Tibial nerve (tissue), 4 donors: ENCODE data around the gene EFNA3. TPM values are rescaled to one million over a fixed set of nuclear protein-coding genes. Genes with fewer than 3 reads are reported as not detected.

Source experiments
- DNase-seq, 2 donors: peaks; one replicate each; pipeline ENCODE4 v3.0.0-alpha.2; 2019; ENCODE audit warnings: low spot score in 2 of 2
- H3K27ac ChIP-seq, 4 donors: fragments of 200-600 bp; sonication (generic) in 3 of 4; one replicate each; pipeline ENCODE4 v1.5.1; 2017 to 2019; ENCODE audit warnings: mild to moderate bottlenecking in 1 of 4
- H3K27me3 ChIP-seq, 2 donors: fragments of 200-600 bp; sonication (generic) in 1 of 2; one replicate each; pipeline versions ENCODE4 v1.5.1 to v1.6.0; 2017 to 2019
- H3K36me3 ChIP-seq, 3 donors: fragments of 200-600 bp; sonication (generic); one replicate each; pipeline ENCODE4 v1.5.1; 2018 to 2019
- H3K4me1 ChIP-seq, 4 donors: fragments of 200-600 bp; sonication (generic) in 3 of 4; one replicate each; pipeline ENCODE4 v1.5.1; 2017 to 2019
- H3K4me3 ChIP-seq, 4 donors: fragments of 200-600 bp; sonication (generic) in 3 of 4; one replicate each; pipeline ENCODE4 v1.5.1; 2017 to 2019; ENCODE audit warnings: mild to moderate bottlenecking in 1 of 4, moderate library complexity in 1 of 4
- H3K9me3 ChIP-seq, 4 donors: fragments of 200-600 bp; sonication (generic) in 3 of 4; one replicate each; pipeline ENCODE4 v1.5.1; 2017 to 2019
- EP300 ChIP-seq, 2 donors: sonication (generic); formaldehyde crosslinking; IDR thresholded peaks; one replicate each; pipeline ENCODE4 v1.6.1; 2017; ENCODE audit warnings: antibody characterized with exemption in 2 of 2, mild to moderate bottlenecking in 1 of 2
- POLR2A ChIP-seq, 2 donors: fragments of 450-650 bp; IDR thresholded peaks; one replicate each; pipeline ENCODE4 v1.6.1; 2017; ENCODE audit warnings: antibody characterized with exemption in 2 of 2, mild to moderate bottlenecking in 2 of 2, moderate library complexity in 2 of 2
- WGBS, 2 donors: methylation state at CpG; one replicate each; pipeline ENCODE4 v1.1.5; 2018; 5-methylcytosine and 5-hydroxymethylcytosine counted together
- total RNA-seq, 4 donors: library from RNA; depleted of rRNA; stranded (reverse); fragments of >200 nt; gene quantifications; one replicate each; pipeline ENCODE4 v1.1.0, GENCODE V29; 2016
- TF ChIP-seq, protein P1 (sequence below), 5 experiments: fragments of 200-600 bp in 3 of 5; fragments of 450-650 bp in 2 of 5; sonication (generic) in 3 of 5; IDR thresholded peaks; one replicate each; pipeline ENCODE4 v1.5.1; 2016 to 2019; ENCODE audit warnings: antibody characterized with exemption in 5 of 5, mild to moderate bottlenecking in 3 of 5, moderate library complexity in 2 of 5

Gene EFNA3
- total RNA-seq, 4 donors from 2014 or later, result 0.63 to 1.2 (median 1.2) TPM; not detected in 1

DNA sequence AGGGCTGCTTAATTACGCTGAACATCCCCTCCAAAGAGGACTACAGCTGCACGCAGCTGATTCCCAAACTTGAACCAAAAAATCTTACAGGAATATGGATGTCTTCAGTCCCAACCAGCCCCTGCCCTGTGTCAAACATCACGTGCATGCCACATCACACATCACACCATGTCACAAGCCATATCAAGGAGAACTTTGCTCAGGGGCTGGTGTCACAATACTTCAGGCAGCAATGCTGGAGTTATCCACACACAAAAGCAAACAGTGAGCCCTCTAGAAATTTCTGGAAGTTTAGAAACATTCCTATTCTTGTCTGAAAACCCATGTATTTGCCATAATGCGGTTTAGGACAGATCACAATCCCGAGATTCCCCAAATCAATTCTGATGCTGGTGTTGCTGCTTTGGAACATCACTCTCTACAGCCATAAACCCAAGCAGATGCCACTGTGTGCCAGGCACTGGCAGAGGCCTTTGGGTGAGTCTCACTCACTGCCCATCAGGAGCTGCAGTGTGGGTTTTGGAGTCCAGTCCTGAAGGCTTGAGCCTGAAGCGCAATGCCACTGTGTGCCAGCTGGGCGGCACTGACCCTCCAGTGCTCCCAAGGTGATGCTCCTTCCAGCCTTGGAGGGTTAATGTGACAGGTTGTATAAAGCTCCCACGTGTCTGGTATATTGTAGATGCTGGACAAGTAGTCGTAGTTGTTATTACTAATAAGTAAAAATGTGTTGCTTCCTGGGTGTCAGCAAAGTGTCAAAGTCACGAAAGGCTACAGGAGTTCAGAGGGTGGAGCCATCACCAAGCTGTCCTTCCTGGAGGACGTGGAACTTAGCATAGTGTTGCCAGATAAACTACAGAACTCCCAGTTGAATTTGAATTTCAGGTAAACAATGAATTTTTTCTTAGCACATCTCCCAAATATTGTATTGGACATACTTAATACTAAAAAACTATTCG is 28.9 kb downstream of the EFNA3 start:
- no peaks in the 10 kb centered on the region for H3K36me3 ChIP-seq
- H3K27ac ChIP-seq, result no peak overlapping the region
- 76 to 80% methylated on average over 12 of the region's 12 CpGs for WGBS, 2 donors
- no peak overlapping the region for H3K4me3 ChIP-seq
- no peak for DNase-seq
- H3K27me3 ChIP-seq, result no peaks in the 10 kb centered on the region
- H3K4me1 ChIP-seq, result peaks cover 0 to 12% (median 0%) of the 10 kb centered on the region in 4 donors
- TF ChIP-seq POLR2A (IDR thresholded peaks at IDR 0.05) (no peak), EP300 (IDR thresholded peaks at IDR 0.05) (no peak)
- TF ChIP-seq, protein P1, sequence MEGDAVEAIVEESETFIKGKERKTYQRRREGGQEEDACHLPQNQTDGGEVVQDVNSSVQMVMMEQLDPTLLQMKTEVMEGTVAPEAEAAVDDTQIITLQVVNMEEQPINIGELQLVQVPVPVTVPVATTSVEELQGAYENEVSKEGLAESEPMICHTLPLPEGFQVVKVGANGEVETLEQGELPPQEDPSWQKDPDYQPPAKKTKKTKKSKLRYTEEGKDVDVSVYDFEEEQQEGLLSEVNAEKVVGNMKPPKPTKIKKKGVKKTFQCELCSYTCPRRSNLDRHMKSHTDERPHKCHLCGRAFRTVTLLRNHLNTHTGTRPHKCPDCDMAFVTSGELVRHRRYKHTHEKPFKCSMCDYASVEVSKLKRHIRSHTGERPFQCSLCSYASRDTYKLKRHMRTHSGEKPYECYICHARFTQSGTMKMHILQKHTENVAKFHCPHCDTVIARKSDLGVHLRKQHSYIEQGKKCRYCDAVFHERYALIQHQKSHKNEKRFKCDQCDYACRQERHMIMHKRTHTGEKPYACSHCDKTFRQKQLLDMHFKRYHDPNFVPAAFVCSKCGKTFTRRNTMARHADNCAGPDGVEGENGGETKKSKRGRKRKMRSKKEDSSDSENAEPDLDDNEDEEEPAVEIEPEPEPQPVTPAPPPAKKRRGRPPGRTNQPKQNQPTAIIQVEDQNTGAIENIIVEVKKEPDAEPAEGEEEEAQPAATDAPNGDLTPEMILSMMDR (IDR thresholded peaks at IDR 0.05), result no peak
- no peaks in the 10 kb centered on the region for H3K9me3 ChIP-seq

DNA sequence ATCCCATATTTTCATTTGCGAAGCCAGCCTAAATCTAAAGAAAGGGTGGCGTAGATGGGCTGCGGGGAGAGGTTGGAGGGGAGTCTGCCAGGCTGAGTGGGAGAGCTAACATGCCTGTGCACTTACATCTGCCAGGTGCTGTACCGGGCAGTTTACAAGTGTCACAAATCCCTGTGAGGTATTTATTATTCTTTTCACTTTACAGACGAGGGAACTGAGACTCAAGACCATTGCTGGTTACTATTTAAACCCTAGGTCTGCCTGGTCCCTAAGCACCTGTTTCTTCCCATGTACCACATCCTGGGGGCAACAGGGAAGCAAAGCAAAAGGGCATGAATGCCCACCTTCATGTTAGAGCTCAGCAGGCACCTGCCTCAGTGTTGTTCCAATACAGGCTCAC is 29.7 kb downstream of the EFNA3 start:
- H3K27ac ChIP-seq, result no peak overlapping the region
- no peak overlapping the region for H3K4me3 ChIP-seq
- TF ChIP-seq EP300 (IDR thresholded peaks at IDR 0.05) (no peak), POLR2A (IDR thresholded peaks at IDR 0.05) (no peak)
- TF ChIP-seq, protein P1 (IDR thresholded peaks at IDR 0.05), result no peak
- no peaks in the 10 kb centered on the region for H3K36me3 ChIP-seq
- H3K9me3 ChIP-seq, result no peaks in the 10 kb centered on the region
- WGBS, 2 donors, result 66 to 73% methylated on average over 5 of the region's 5 CpGs
- no peak for DNase-seq
- peaks cover 0 to 12% (median 0%) of the 10 kb centered on the region in 4 donors for H3K4me1 ChIP-seq
- H3K27me3 ChIP-seq, result no peaks in the 10 kb centered on the region

DNA sequence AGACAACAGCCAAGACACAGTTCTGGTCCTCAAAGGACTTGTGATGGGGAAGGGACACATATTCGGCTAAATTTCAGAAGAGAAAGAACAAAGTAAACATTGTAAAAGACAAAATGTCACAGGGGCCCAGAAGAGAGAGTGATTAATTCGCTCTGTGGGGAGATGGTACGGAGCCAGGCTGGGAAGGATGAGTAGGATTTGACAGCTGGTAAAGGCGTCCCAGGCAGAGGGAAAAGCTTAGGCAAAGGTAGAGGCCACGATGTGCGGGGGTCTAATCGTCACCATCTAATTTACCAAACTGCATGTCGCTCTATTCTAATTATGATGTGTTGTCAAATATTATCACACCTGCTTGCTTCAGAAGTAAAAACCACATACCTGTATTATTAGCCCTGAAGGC is 31.7 kb downstream of the EFNA3 start:
- Histone ChIP-seq H3K9me3 (no peaks in the 10 kb centered on the region), H3K36me3 (no peaks in the 10 kb centered on the region), H3K27me3 (no peaks in the 10 kb centered on the region), H3K4me1 (peaks cover 0 to 6% (median 0%) of the 10 kb centered on the region in 4 donors), H3K27ac (no peak overlapping the region), H3K4me3 (no peak overlapping the region)
- TF ChIP-seq EP300 (IDR thresholded peaks at IDR 0.05), result no peak
- TF ChIP-seq, protein P1 (IDR thresholded peaks at IDR 0.05), result no peak
- TF ChIP-seq POLR2A (IDR thresholded peaks at IDR 0.05), result no peak
- DNase-seq, result no peak
- WGBS, 2 donors, result 64 to 66% methylated on average over 8 of the region's 8 CpGs

DNA sequence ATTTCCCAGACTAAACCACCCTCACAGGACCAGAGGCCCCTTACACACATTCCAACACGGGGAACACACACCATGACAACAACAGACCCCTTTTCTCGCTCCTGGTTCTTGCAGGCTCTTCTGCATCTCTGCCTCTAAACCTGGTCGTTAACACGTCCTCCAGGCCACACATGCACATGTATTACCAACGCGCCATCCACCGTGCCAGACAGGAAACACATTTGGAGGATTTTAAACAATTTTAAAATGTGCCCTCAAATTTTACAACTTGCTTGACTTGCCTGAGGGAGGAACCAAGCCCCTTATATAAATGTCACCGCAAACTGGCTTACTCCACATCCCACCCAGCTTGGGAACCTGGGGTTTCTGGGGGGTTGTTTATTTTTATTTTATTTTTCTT is 32.2 kb downstream of the EFNA3 start:
- 54 to 65% methylated on average over 8 of the region's 8 CpGs for WGBS, 2 donors

More for the DNA sequence above, 32.2 kb downstream of the EFNA3 start:
- no peak overlapping the region for H3K27ac ChIP-seq
- H3K27me3 ChIP-seq, result no peaks in the 10 kb centered on the region
- H3K36me3 ChIP-seq, result no peaks in the 10 kb centered on the region
- no peaks in the 10 kb centered on the region for H3K9me3 ChIP-seq
- peaks cover 0 to 1% (median 0%) of the 10 kb centered on the region in 4 donors for H3K4me1 ChIP-seq
- H3K4me3 ChIP-seq, result no peak overlapping the region
- DNase-seq, result no peak
- TF ChIP-seq EP300 (IDR thresholded peaks at IDR 0.05) (no peak), POLR2A (IDR thresholded peaks at IDR 0.05) (no peak)
- TF ChIP-seq, protein P1 (IDR thresholded peaks at IDR 0.05), result no peak
